ENCODE measurements around the gene SAPCD1. TPM values are rescaled to one million over a fixed set of nuclear protein-coding genes. Genes with fewer than 3 reads are reported as not detected.

The SAPCD1 gene
- polyA plus RNA-seq, 1 donor, result 2.4 TPM

- DNase-seq, result peak; percentile 92
Observed at GRCh38 chr6:31729515-31729978, 32.9 kb upstream of the SAPCD1 start.

- peak; percentile 96 for DNase-seq
Observed at GRCh38 chr6:31729979-31730630, 32.4 kb upstream of the SAPCD1 start.

- DNase-seq, result no peak
Observed at GRCh38 chr6:31730631-31731086, 31.8 kb upstream of the SAPCD1 start.

GRCh38 chr6:31732029-31732428 is 30.4 kb upstream of the SAPCD1 start:
- no peak for DNase-seq

- DNase-seq, result no peak
Observed at GRCh38 chr6:31733734-31734133, 28.7 kb upstream of the SAPCD1 start.

GRCh38 chr6:31734247-31734820 is 28.1 kb upstream of the SAPCD1 start:
- DNase-seq, result no peak

- DNase-seq, result no peak
Observed at GRCh38 chr6:31734821-31735406, 27.5 kb upstream of the SAPCD1 start.

- DNase-seq, result peak; percentile 86
Observed at GRCh38 chr6:31736021-31736767, 26.3 kb upstream of the SAPCD1 start, which contains the start of gene CLIC1. CLIC1 (minus strand) TSS chr6:31736530; CDS start chr6:31736300, 230 bp downstream.

- no peak for DNase-seq
Observed at GRCh38 chr6:31736768-31737314, 25.6 kb upstream of the SAPCD1 start.

- DNase-seq, result no peak
Observed at GRCh38 chr6:31737315-31737990, 25.0 kb upstream of the SAPCD1 start.

GRCh38 chr6:31737991-31738979 is 24.2 kb upstream of the SAPCD1 start:
- peak; percentile 56 for DNase-seq

GRCh38 chr6:31739639-31740396 is 22.6 kb upstream of the SAPCD1 start, which contains the start of gene MSH5:
MSH5 (plus strand) TSS chr6:31740005; CDS start chr6:31740467, 462 bp downstream.
- DNase-seq, result peak; percentile 98

- DNase-seq, result no peak
Observed at GRCh38 chr6:31740397-31741223, 21.8 kb upstream of the SAPCD1 start.

GRCh38 chr6:31741815-31742214 is 20.6 kb upstream of the SAPCD1 start:
- no peak for DNase-seq

- DNase-seq, result no peak
Observed at GRCh38 chr6:31742894-31743293, 19.6 kb upstream of the SAPCD1 start.

- DNase-seq, result no peak
Observed at GRCh38 chr6:31744422-31744821, 18.0 kb upstream of the SAPCD1 start.

- DNase-seq, result no peak
Observed at GRCh38 chr6:31749301-31750036, 13.0 kb upstream of the SAPCD1 start.

- no peak for DNase-seq
Observed at GRCh38 chr6:31750411-31751022, 11.9 kb upstream of the SAPCD1 start.

Measured in hindlimb muscle (tissue), 1 donor.